Fibroblast of lung (primary cell): Measurements from ENCODE around the gene ARAP2. TPM values are rescaled to one million over a fixed set of nuclear protein-coding genes. Genes with fewer than 3 reads are reported as not detected.

ENCODE experiments used
- DNase-seq, 2 donors: peaks; one replicate each; pipeline versions ENCODE4 v3.0.0 to v3.0.0-alpha.2; 2010; ENCODE audit warnings: low read depth in 2 of 2
- H2AFZ ChIP-seq: 2 replicates; pipeline ENCODE4 v1.5.1; 2012; ENCODE audit warnings: low read length, control low read depth, inconsistent platforms
- H3K27ac ChIP-seq: 2 replicates; pipeline ENCODE4 v1.5.1; 2011; ENCODE audit warnings: low read length, control low read depth; ENCODE audit not compliant: insufficient read depth
- H3K27me3 ChIP-seq: 2 replicates; pipeline ENCODE4 v1.5.1; 2011; ENCODE audit warnings: mild to moderate bottlenecking, low read length; ENCODE audit not compliant: control insufficient read depth, insufficient read depth
- H3K36me3 ChIP-seq: 2 replicates; pipeline ENCODE4 v1.5.1; 2011; ENCODE audit warnings: low read length; ENCODE audit not compliant: control insufficient read depth, insufficient read depth
- H3K4me1 ChIP-seq: 2 replicates; pipeline ENCODE4 v1.5.1; 2011; ENCODE audit warnings: low read length; ENCODE audit not compliant: control insufficient read depth, insufficient read depth; ENCODE audit errors: extremely low read depth
- H3K4me2 ChIP-seq: 2 replicates; pipeline ENCODE4 v1.5.1; 2011; ENCODE audit warnings: low read length, control low read depth; ENCODE audit not compliant: insufficient read depth; ENCODE audit errors: extremely low read depth
- H3K4me3 ChIP-seq, 4 experiments: fragments of 200-600 bp in 1 of 4; sonication (generic) in 1 of 4; replicated peaks in 1 of 4; 2 replicates each; pipeline ENCODE4 v1.5.1; 2011 to 2016; ENCODE audit warnings: low read length in 4 of 4, low read depth in 3 of 4, mild to moderate bottlenecking in 3 of 4, control low read depth in 2 of 4, inconsistent platforms in 1 of 4, mixed read lengths in 1 of 4; ENCODE audit not compliant: insufficient read depth in 1 of 4; ENCODE audit errors: control extremely low read depth in 1 of 4
- H3K79me2 ChIP-seq: 2 replicates; pipeline ENCODE4 v1.5.1; 2012; ENCODE audit warnings: mild to moderate bottlenecking, low read length, inconsistent platforms; ENCODE audit not compliant: control insufficient read depth, insufficient read depth
- H3K9ac ChIP-seq: 2 replicates; pipeline ENCODE4 v1.5.1; 2011; ENCODE audit warnings: mild to moderate bottlenecking, low read length, control low read depth; ENCODE audit not compliant: insufficient read depth
- H3K9me3 ChIP-seq: 2 replicates; pipeline ENCODE4 v1.5.1; 2012; ENCODE audit warnings: low read depth, low read length; ENCODE audit not compliant: control insufficient read depth, insufficient read depth
- H4K20me1 ChIP-seq: 2 replicates; pipeline ENCODE4 v1.5.1; 2011; ENCODE audit warnings: low read length; ENCODE audit not compliant: control insufficient read depth, insufficient read depth; ENCODE audit errors: extremely low read depth
- EZH2 ChIP-seq: IDR thresholded peaks from 2 replicates; pipeline ENCODE4 v1.5.1; 2012; ENCODE audit warnings: low read length, control low read depth, mild to moderate bottlenecking; ENCODE audit errors: missing control alignments
- polyA plus RNA-seq, 2 donors: library from polyadenylated mRNA; depleted of rRNA in 1 of 2; stranded (reverse) in 1 of 2; unstranded in 1 of 2; fragments of >200 nt; gene quantifications; 2 replicates each; pipeline ENCODE4 v1.2.1, GENCODE V29; 2011 to 2012; ENCODE audit warnings: missing spikeins in 1 of 2
- total RNA-seq: library from RNA; depleted of rRNA; stranded (reverse); fragments of >200 nt; gene quantifications from 2 replicates; pipeline ENCODE4 v1.2.1, GENCODE V29; 2014
- TF ChIP-seq, protein P1 (sequence below), 2 donors: IDR thresholded peaks in 1 of 2; conservative IDR thresholded peaks in 1 of 2; 1 replicate in 1 of 2; 2 replicates in 1 of 2; pipeline ENCODE4 v1.5.1; 2011 to 2012; ENCODE audit warnings: low read length in 2 of 2, control low read depth in 1 of 2, inconsistent platforms in 1 of 2, low read depth in 1 of 2, mild to moderate bottlenecking in 1 of 2

Gene ARAP2
- total and polyA plus RNA-seq, 2 donors (not counting 1 experiment from before 2014, with no cell fraction given), result 0.05 to 3.0 TPM

DNA sequence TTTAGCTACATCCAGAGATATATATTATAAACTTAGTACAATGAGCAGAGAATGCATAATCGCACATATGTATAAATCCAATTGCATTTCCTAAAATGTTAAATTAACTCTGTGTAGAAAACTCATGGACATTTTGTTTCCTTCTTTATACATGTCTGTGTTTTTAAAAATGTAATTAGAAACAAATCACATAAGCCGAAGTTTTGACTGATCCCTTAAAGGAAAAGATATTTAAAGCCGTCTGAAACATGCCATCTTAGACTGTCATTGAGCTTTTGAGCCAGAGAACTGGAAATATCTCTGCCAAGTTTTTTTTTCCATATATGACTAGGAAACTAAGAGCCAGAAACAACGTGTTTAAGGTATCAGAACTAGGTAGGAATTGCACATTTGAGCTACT is 107.0 kb downstream of the ARAP2 start:
- no peak overlapping the region for H3K4me3 ChIP-seq
- H3K9me3 ChIP-seq, result no peaks in the 10 kb centered on the region
- H3K4me2 ChIP-seq, result no peak overlapping the region
- no peak overlapping the region for H3K27ac ChIP-seq
- TF ChIP-seq, protein P1, sequence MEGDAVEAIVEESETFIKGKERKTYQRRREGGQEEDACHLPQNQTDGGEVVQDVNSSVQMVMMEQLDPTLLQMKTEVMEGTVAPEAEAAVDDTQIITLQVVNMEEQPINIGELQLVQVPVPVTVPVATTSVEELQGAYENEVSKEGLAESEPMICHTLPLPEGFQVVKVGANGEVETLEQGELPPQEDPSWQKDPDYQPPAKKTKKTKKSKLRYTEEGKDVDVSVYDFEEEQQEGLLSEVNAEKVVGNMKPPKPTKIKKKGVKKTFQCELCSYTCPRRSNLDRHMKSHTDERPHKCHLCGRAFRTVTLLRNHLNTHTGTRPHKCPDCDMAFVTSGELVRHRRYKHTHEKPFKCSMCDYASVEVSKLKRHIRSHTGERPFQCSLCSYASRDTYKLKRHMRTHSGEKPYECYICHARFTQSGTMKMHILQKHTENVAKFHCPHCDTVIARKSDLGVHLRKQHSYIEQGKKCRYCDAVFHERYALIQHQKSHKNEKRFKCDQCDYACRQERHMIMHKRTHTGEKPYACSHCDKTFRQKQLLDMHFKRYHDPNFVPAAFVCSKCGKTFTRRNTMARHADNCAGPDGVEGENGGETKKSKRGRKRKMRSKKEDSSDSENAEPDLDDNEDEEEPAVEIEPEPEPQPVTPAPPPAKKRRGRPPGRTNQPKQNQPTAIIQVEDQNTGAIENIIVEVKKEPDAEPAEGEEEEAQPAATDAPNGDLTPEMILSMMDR (conservative IDR thresholded peaks at IDR 0.05 in 1 of 2, IDR thresholded peaks at IDR 0.05 in 1 of 2; ENCODE audit: low read depth in 1 of 2, low read length in 2 of 2), result no peak
- TF ChIP-seq EZH2, result no peak
- no peaks in the 10 kb centered on the region for H3K79me2 ChIP-seq
- no peak overlapping the region for H3K9ac ChIP-seq
- H2AFZ ChIP-seq, result no peak overlapping the region
- H3K27me3 ChIP-seq, result no peaks in the 10 kb centered on the region
- DNase-seq, result no peak
- H3K36me3 ChIP-seq, result no peaks in the 10 kb centered on the region
- no peaks in the 10 kb centered on the region for H4K20me1 ChIP-seq
- H3K4me1 ChIP-seq, result no peaks in the 10 kb centered on the region

DNA sequence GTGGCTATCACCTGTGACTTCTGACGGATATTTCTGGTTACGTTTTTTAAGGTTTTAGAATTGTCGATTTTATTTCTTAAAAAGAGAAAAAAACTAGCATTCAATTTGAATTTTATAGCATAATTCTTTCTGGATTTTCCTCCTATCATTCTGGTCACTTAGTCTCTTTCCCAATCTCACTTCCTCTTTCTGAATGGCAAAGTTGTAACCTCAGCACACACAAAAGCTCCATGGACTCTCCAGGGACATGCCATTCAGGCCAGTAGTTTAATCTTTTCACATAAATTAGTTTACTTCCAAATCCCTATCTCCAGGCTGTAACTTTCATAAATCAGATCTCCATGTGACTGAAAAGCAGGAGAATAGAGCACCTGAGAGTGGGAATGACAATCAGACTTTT is 110.7 kb downstream of the ARAP2 start:
- TF ChIP-seq, protein P1 (conservative IDR thresholded peaks at IDR 0.05 in 1 of 2, IDR thresholded peaks at IDR 0.05 in 1 of 2; ENCODE audit: low read depth in 1 of 2, low read length in 2 of 2), result no peak
- no peak for TF ChIP-seq EZH2
- DNase-seq, result no peak
- Histone ChIP-seq H3K9ac (no peak overlapping the region), H3K4me1 (no peaks in the 10 kb centered on the region), H4K20me1 (no peaks in the 10 kb centered on the region), H3K27ac (no peak overlapping the region), H3K4me2 (no peak overlapping the region), H2AFZ (no peak overlapping the region), H3K79me2 (no peaks in the 10 kb centered on the region), H3K9me3 (no peaks in the 10 kb centered on the region), H3K4me3 (no peak overlapping the region), H3K36me3 (no peaks in the 10 kb centered on the region), H3K27me3 (no peaks in the 10 kb centered on the region)

DNA sequence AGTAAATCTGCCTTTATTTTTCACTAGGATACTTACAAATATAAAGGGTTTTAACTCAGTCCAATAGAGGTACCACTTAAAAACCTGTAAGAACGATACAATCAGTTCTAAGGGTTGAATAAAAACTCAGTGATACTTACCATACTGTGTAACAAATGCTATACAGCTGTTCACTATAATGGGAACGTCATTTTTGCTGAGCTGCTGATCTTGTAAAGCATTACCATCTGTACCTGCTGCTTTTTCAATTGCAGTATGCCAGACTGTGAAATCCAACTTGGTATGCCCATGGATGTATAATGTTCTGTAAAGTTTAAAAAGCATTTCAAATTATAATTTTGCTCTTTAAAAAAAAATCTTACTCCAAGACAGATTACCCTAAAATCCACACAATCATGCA is 111.2 kb downstream of the ARAP2 start:
- H3K36me3 ChIP-seq, result no peaks in the 10 kb centered on the region
- H4K20me1 ChIP-seq, result no peaks in the 10 kb centered on the region
- H3K79me2 ChIP-seq, result no peaks in the 10 kb centered on the region
- no peak for TF ChIP-seq EZH2
- TF ChIP-seq, protein P1 (conservative IDR thresholded peaks at IDR 0.05 in 1 of 2, IDR thresholded peaks at IDR 0.05 in 1 of 2; ENCODE audit: low read depth in 1 of 2, low read length in 2 of 2), result no peak
- no peak overlapping the region for H3K4me3 ChIP-seq
- no peaks in the 10 kb centered on the region for H3K9me3 ChIP-seq
- H3K4me1 ChIP-seq, result no peaks in the 10 kb centered on the region
- H3K9ac ChIP-seq, result no peak overlapping the region
- no peaks in the 10 kb centered on the region for H3K27me3 ChIP-seq
- no peak overlapping the region for H2AFZ ChIP-seq
- no peak overlapping the region for H3K27ac ChIP-seq
- H3K4me2 ChIP-seq, result no peak overlapping the region
- no peak for DNase-seq
